ENCODE data around the gene PCDHGA11.

PCDHGA11 gene

DNA sequence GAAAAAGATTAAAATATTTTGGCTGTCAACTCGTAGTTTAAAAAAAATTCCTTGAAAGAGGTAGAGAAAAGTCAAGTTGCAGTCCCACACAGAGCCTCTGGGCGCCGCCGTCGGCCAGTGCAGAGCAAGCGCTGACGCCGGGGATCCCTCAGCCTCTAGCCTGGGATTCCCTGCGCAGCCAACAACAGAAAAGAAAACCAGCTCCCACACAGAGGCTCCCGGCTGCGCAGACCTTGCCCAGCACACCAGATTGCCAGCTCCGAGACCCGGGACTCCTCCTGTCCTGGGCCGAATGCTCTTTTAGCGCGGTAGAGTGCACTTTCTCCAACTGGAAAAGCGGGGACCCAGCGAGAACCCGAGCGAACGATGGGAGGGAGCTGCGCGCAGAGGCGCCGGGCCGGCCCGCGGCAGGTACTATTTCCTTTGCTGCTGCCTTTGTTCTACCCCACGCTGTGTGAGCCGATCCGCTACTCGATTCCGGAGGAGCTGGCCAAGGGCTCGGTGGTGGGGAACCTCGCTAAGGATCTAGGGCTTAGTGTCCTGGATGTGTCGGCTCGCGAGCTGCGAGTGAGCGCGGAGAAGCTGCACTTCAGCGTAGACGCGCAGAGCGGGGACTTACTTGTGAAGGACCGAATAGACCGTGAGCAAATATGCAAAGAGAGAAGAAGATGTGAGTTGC, 3.2 kb upstream of the PCDHGA11 start, which contains the start of gene PCDHGB7:
Gene PCDHGB7, plus strand, starts transcription at position 184 of the 679 bp plus-strand sequence. Its CDS starts 183 bp downstream, at position 367.
- peak; percentile 57 for DNase-seq (ENCODE audit: extremely low read depth, low read depth)
- TF ChIP-seq CTCF (IDR thresholded peaks at IDR 0.05; ENCODE audit: low read depth, low read length), result peak; percentile 75

DNA sequence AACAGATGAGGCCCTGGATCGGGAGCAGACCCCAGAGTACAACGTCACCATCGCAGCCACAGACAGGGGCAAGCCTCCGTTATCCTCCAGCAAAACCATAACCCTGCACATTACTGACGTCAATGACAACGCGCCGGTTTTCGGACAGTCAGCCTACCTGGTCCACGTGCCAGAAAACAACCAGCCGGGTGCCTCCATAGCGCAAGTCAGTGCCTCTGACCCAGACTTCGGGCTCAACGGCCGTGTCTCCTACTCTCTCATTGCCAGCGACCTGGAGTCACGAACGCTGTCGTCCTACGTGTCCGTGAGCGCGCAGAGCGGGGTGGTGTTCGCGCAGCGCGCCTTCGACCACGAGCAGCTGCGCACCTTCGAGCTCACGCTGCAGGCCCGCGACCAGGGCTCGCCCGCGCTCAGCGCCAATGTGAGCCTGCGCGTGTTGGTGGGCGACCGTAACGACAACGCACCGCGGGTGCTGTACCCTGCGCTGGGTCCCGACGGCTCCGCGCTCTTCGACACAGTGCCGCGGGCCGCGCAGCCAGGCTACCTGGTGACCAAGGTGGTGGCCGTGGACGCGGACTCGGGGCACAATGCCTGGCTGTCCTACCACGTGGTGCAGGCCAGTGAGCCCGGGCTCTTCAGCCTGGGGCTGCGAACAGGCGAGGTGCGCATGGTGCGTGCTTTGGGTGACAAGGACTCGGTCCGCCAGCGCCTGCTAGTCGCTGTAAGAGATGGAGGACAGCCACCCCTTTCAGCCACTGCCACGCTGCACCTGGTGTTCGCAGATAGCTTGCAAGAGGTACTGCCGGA, 1.6 kb upstream of the PCDHGA11 start:
- DNase-seq (ENCODE audit: extremely low read depth, low read depth), result no peak
- no peak for TF ChIP-seq CTCF (IDR thresholded peaks at IDR 0.05; ENCODE audit: low read depth, low read length)

DNA sequence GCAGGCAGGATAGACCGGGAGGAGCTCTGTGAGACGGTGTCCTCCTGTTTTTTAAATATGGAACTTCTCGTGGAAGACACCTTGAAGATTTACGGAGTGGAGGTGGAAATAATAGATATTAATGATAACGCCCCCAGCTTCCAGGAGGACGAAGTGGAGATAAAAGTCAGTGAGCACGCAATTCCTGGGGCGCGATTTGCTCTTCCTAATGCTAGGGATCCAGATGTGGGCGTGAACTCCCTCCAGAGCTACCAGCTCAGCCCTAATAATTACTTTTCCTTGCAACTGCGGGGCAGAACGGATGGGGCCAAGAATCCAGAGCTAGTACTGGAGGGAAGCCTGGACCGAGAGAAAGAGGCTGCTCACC, 621 bp downstream of the PCDHGA11 start:
- no peak for TF ChIP-seq CTCF (IDR thresholded peaks at IDR 0.05; ENCODE audit: low read depth, low read length)
- no peak for DNase-seq (ENCODE audit: extremely low read depth, low read depth)

DNA sequence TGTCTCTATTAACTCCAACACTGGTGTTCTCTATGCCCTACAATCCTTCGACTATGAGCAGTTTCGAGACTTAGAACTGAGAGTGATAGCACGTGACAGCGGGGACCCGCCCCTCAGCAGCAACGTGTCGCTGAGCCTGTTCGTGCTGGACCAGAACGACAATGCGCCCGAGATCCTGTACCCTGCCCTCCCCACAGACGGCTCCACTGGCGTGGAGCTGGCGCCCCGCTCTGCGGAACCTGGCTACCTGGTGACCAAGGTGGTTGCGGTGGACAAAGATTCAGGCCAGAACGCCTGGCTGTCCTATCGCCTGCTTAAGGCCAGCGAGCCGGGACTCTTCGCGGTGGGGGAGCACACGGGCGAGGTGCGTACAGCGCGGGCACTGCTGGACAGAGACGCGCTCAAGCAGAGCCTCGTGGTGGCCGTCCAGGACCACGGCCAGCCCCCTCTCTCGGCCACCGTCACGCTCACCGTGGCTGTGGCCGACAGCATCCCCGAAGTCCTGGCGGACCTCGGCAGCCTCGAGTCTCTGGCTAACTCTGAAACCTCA, 2.0 kb downstream of the PCDHGA11 start:
- TF ChIP-seq CTCF (IDR thresholded peaks at IDR 0.05; ENCODE audit: low read depth, low read length), result no peak
- no peak for DNase-seq (ENCODE audit: extremely low read depth, low read depth)

DNA sequence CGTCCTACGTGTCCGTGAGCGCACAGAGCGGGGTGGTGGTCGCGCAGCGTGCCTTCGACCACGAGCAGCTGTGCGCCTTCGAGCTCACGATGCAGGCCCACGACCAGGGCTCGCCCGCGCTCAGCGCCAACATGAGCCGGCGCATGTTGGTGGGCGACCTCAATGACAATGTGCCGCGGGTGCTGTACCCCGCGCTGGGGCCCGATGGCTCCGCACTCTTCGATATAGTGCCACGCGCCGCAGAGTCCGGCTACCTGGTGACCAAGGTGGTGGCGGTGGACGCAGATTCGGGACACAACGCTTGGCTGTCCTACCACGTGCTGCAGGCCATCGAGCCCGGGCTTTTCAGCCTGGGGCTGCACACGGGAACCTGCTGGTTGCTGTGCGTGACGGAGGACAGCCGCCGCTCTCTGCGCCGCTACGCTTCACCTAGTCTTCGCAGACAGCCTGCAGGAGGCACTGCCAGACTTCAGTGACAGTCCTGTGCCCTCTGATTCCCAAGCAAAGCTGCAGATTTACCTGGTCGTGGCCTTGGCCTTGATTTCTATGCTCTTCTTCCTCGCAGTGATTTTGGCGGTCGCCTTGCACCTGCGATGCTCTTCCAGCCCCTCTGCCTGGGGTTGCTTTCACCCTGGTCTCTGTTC, 7.1 kb downstream of the PCDHGA11 start:
- DNase-seq (ENCODE audit: extremely low read depth, low read depth), result no peak
- TF ChIP-seq CTCF (IDR thresholded peaks at IDR 0.05; ENCODE audit: low read depth, low read length), result no peak

GRCh38 chr5:141430332-141431113, 9.7 kb downstream of the PCDHGA11 start, which contains the start of gene PCDHGA12:
Gene PCDHGA12 (plus strand): TSS chr5:141430507. CDS start chr5:141430760, 253 bp downstream.
- TF ChIP-seq CTCF (IDR thresholded peaks at IDR 0.05; ENCODE audit: low read depth, low read length), result peak; percentile 39
- DNase-seq (ENCODE audit: extremely low read depth, low read depth), result peak; percentile 55

Measured in AG09319 (cell line).